H1 (cell line): ENCODE data around the gene ATG5. TPM values are rescaled to one million over a fixed set of nuclear protein-coding genes. Genes with fewer than 3 reads are reported as not detected.

ENCODE experiments used
- CTCF ChIA-PET: fragments of 300-600 bp; sonication (Branson Sonifier 250); formaldehyde crosslinking; loops from one replicate; lab custom pipeline; 2021; ENCODE audit not compliant: partially characterized antibody; lab: Charles Lee
- POLR2A ChIA-PET: fragments of 300-600 bp; sonication (Branson Sonifier 250); formaldehyde crosslinking; loops from one replicate; lab custom pipeline; 2021; ENCODE audit warnings: inconsistent platforms; ENCODE audit not compliant: partially characterized antibody; lab: Charles Lee
- DNase-seq, 2 experiments: peaks; one replicate each; pipeline versions ENCODE4 v3.0.0 to v3.0.0-alpha.2; 2010 to 2022; ENCODE audit warnings: low spot score in 2 of 2, low read depth in 1 of 2, mixed read lengths in 1 of 2
- FAIRE-seq: peaks from 2 replicates; lab custom pipeline; 2011; peaks lifted over from hg19 to GRCh38; lab: Jason Lieb, UNC
- H2AFZ ChIP-seq: 2 replicates; pipeline ENCODE4 v1.8.1; 2012; ENCODE audit warnings: low read length, inconsistent platforms
- H2AK5ac ChIP-seq: 2 replicates; pipeline ENCODE4 v1.6.1; 2013; ENCODE audit warnings: low read depth, low read length
- H2BK120ac ChIP-seq: replicated peaks from 2 replicates; pipeline ENCODE3; 2013; ENCODE audit warnings: low read depth, low read length, inconsistent platforms
- H2BK12ac ChIP-seq: 2 replicates; pipeline ENCODE4 v1.6.1; 2013; ENCODE audit warnings: low read depth, low read length
- H2BK15ac ChIP-seq: 2 replicates; pipeline ENCODE4 v1.6.1; 2013; ENCODE audit warnings: low read length
- H2BK20ac ChIP-seq: 2 replicates; pipeline ENCODE4 v1.6.1; 2013; ENCODE audit warnings: low read length
- H2BK5ac ChIP-seq: 2 replicates; pipeline ENCODE4 v1.6.1; 2013; ENCODE audit warnings: low read depth, low read length
- H3K14ac ChIP-seq: 2 replicates; pipeline ENCODE4 v1.6.1; 2013; ENCODE audit warnings: inconsistent platforms; ENCODE audit not compliant: insufficient read length
- H3K18ac ChIP-seq: 2 replicates; pipeline ENCODE4 v1.6.1; 2013; ENCODE audit warnings: low read length; ENCODE audit errors: extremely low read depth
- H3K23ac ChIP-seq: 2 replicates; pipeline ENCODE4 v1.6.1; 2013; ENCODE audit warnings: inconsistent platforms; ENCODE audit not compliant: insufficient read length
- H3K23me2 ChIP-seq: 2 replicates; pipeline ENCODE4 v1.6.1; 2013; ENCODE audit warnings: low read depth, low read length
- H3K27ac ChIP-seq: 2 replicates; pipeline ENCODE4 v1.6.1; 2011; ENCODE audit warnings: low read depth, low read length, inconsistent platforms
- H3K27me3 ChIP-seq, 4 experiments: replicated peaks in 1 of 4; 1 replicate in 1 of 4; 2 replicates in 3 of 4; pipeline versions ENCODE4 v1.6.1 to v1.8.1; 2011 to 2013; ENCODE audit warnings: low read length in 3 of 4, mild to moderate bottlenecking in 3 of 4, inconsistent platforms in 2 of 4, mixed read lengths in 2 of 4, moderate library complexity in 1 of 4; ENCODE audit not compliant: control insufficient read depth in 3 of 4, insufficient read depth in 3 of 4; ENCODE audit errors: extremely low read depth in 1 of 4
- H3K36me3 ChIP-seq, 4 experiments: 2 replicates each; pipeline versions ENCODE4 v1.6.1 to v1.8.1; 2011 to 2013; ENCODE audit warnings: mild to moderate bottlenecking in 4 of 4, low read length in 3 of 4, moderate library complexity in 2 of 4, control low read depth in 1 of 4, inconsistent platforms in 1 of 4; ENCODE audit not compliant: insufficient read depth in 4 of 4, control insufficient read depth in 2 of 4
- H3K4ac ChIP-seq: replicated peaks from 2 replicates; pipeline ENCODE3; 2013; ENCODE audit warnings: low read length, low read depth, mixed read lengths, inconsistent platforms; ENCODE audit not compliant: insufficient read length
- H3K4me1 ChIP-seq, 4 experiments: replicated peaks in 1 of 4; 1 replicate in 1 of 4; 2 replicates in 3 of 4; pipeline versions ENCODE4 v1.6.1 to v1.8.1; 2011 to 2013; ENCODE audit warnings: low read length in 3 of 4, inconsistent platforms in 2 of 4, mixed read lengths in 1 of 4; ENCODE audit not compliant: insufficient read depth in 4 of 4, control insufficient read depth in 3 of 4
- H3K4me2 ChIP-seq, 2 experiments: 2 replicates each; pipeline versions ENCODE4 v1.6.1 to v1.8.1; 2011 to 2013; ENCODE audit warnings: low read depth in 2 of 2, low read length in 2 of 2, control low read depth in 1 of 2, inconsistent platforms in 1 of 2, mild to moderate bottlenecking in 1 of 2; ENCODE audit not compliant: insufficient read depth in 1 of 2
- H3K4me3 ChIP-seq, 4 experiments: fragments of 200-600, 300-600 bp in 1 of 4; sonication (generic), shearing (Covaris generic), sonication (Bioruptor Twin) in 1 of 4; 2 replicates each; pipeline versions ENCODE4 v1.5.1 to v1.8.1; 2011 to 2016; ENCODE audit warnings: low read length in 4 of 4, low read depth in 3 of 4, control low read depth in 2 of 4, inconsistent platforms in 2 of 4, mild to moderate bottlenecking in 2 of 4, mixed read lengths in 1 of 4, moderate library complexity in 1 of 4; ENCODE audit not compliant: insufficient read depth in 2 of 4; ENCODE audit errors: extremely low read depth in 1 of 4
- H3K56ac ChIP-seq: replicated peaks from 2 replicates; pipeline ENCODE3; 2013; ENCODE audit warnings: low read depth, mild to moderate bottlenecking, mixed read lengths, low read length, inconsistent platforms; ENCODE audit not compliant: insufficient read length
- H3K79me1 ChIP-seq: 2 replicates; pipeline ENCODE4 v1.6.1; 2013; ENCODE audit warnings: low read depth, low read length, control low read depth
- H3K79me2 ChIP-seq, 2 experiments: 2 replicates each; pipeline versions ENCODE4 v1.6.1 to v1.8.1; 2012 to 2013; ENCODE audit warnings: low read length in 2 of 2, mild to moderate bottlenecking in 2 of 2, inconsistent platforms in 1 of 2; ENCODE audit not compliant: insufficient read depth in 2 of 2, control insufficient read depth in 1 of 2
- H3K9ac ChIP-seq, 4 experiments: replicated peaks in 1 of 4; 1 replicate in 1 of 4; 2 replicates in 3 of 4; pipeline versions ENCODE4 v1.6.1 to v1.8.1; 2011 to 2013; ENCODE audit warnings: low read depth in 3 of 4, low read length in 3 of 4, control low read depth in 2 of 4, mild to moderate bottlenecking in 2 of 4, moderate library complexity in 2 of 4, inconsistent platforms in 1 of 4; ENCODE audit errors: extremely low read depth in 1 of 4
- H3K9me3 ChIP-seq, 2 experiments: 2 replicates each; pipeline versions ENCODE4 v1.6.1 to v1.8.1; 2012 to 2013; ENCODE audit warnings: mild to moderate bottlenecking in 2 of 2, moderate library complexity in 2 of 2, control low read depth in 1 of 2, inconsistent platforms in 1 of 2, low read depth in 1 of 2, low read length in 1 of 2, mixed read lengths in 1 of 2; ENCODE audit not compliant: insufficient read depth in 2 of 2
- H4K20me1 ChIP-seq, 2 experiments: replicated peaks in 1 of 2; 2 replicates each; pipeline versions ENCODE3 to v1.8.1; 2011 to 2013; ENCODE audit warnings: inconsistent platforms in 2 of 2, low read length in 2 of 2, mild to moderate bottlenecking in 1 of 2; ENCODE audit not compliant: insufficient read depth in 2 of 2, control insufficient read depth in 1 of 2
- H4K5ac ChIP-seq: 2 replicates; pipeline ENCODE4 v1.6.1; 2013; ENCODE audit warnings: low read length, low read depth, mixed read lengths, inconsistent platforms; ENCODE audit not compliant: insufficient read length
- H4K8ac ChIP-seq: 2 replicates; pipeline ENCODE4 v1.8.0; 2013; ENCODE audit warnings: mild to moderate bottlenecking, moderate library complexity, low read length, inconsistent platforms; ENCODE audit not compliant: insufficient read depth; ENCODE audit errors: extremely low read depth
- H4K91ac ChIP-seq: replicated peaks from 2 replicates; pipeline ENCODE3; 2013; ENCODE audit warnings: low read length, mixed read lengths, inconsistent platforms; ENCODE audit not compliant: insufficient read length
- CBX5 ChIP-seq: fragments of 300-800, 300-1000 bp; sonication (generic); IDR thresholded peaks from 2 replicates; pipeline ENCODE4 v1.7.1; 2016; ENCODE audit warnings: antibody characterized with exemption, low read length, low read depth
- CREB1 ChIP-seq: IDR thresholded peaks from 2 replicates; pipeline ENCODE4 v1.6.1; 2012; ENCODE audit warnings: inconsistent platforms
- JUN ChIP-seq: IDR thresholded peaks from 2 replicates; pipeline ENCODE4 v1.6.1; 2011; ENCODE audit warnings: low read depth, mild to moderate bottlenecking, improper control_type of control experiment, low read length
- MAFK ChIP-seq: IDR thresholded peaks from 2 replicates; pipeline ENCODE4 v1.6.1; 2012; ENCODE audit warnings: low read depth, mild to moderate bottlenecking, improper control_type of control experiment, low read length
- RAD21 ChIP-seq, 2 experiments: IDR thresholded peaks in 1 of 2; conservative IDR thresholded peaks in 1 of 2; 2 replicates each; pipeline ENCODE4 v1.6.1; 2011; ENCODE audit warnings: low read depth in 2 of 2, low read length in 2 of 2, improper control_type of control experiment in 1 of 2, inconsistent platforms in 1 of 2, mild to moderate bottlenecking in 1 of 2, moderate library complexity in 1 of 2
- SAP30 ChIP-seq: fragments of 300-600 bp; sonication (generic); IDR thresholded peaks from 2 replicates; pipeline ENCODE4 v1.7.1; 2012; ENCODE audit warnings: low read length, moderate library complexity, mild to moderate bottlenecking, inconsistent platforms; ENCODE audit not compliant: insufficient read depth, insufficient replicate concordance
- SIN3A ChIP-seq, 2 experiments: IDR thresholded peaks in 1 of 2; conservative IDR thresholded peaks in 1 of 2; 2 replicates each; pipeline ENCODE4 v1.6.1; 2011 to 2012; ENCODE audit warnings: low read length in 2 of 2, improper control_type of control experiment in 1 of 2, low read depth in 1 of 2, mild to moderate bottlenecking in 1 of 2
- SP2 ChIP-seq: IDR thresholded peaks from 2 replicates; pipeline ENCODE4 v1.6.1; 2012; ENCODE audit warnings: mild to moderate bottlenecking, low read length, inconsistent platforms
- WGBS, 2 experiments: shearing (Covaris generic) in 1 of 2; methylation state at CpG; one replicate each; pipeline versions ENCODE4 v1.1.6 to v1.1.7; 2013 to 2015; ENCODE audit warnings: low lambda C conversion rate in 2 of 2, mixed read lengths in 2 of 2, inconsistent platforms in 1 of 2, low coverage in 1 of 2, missing lambda C conversion rate in 1 of 2; ENCODE audit not compliant: insufficient replicate concordance in 2 of 2, insufficient coverage in 1 of 2, insufficient read length in 1 of 2; ENCODE audit errors: extremely low coverage in 1 of 2, missing lambda C conversion rate in 1 of 2; 5-methylcytosine and 5-hydroxymethylcytosine counted together
- polyA plus RNA-seq, 7 experiments: library from polyadenylated mRNA; depleted of rRNA in 3 of 7; stranded (reverse) in 5 of 7; unstranded in 2 of 7; fragments of >200 nt in 5 of 7; fragments of 200-250 nt in 2 of 7; gene quantifications; 1 replicate in 5 of 7; 2 replicates in 1 of 7; 4 replicates in 1 of 7; pipeline versions ENCODE4 v1.2.1 to v1.2.3, GENCODE V29; 2011 to 2013; ENCODE audit warnings: missing spikeins in 2 of 7, mixed read lengths in 2 of 7
- total RNA-seq: library from RNA; stranded (reverse); fragmentation: NEBNext Ultra II Directional; extraction: Animal tissue kit (Norgen Biotek cat#: 25700); gene quantifications from 2 replicates; pipeline ENCODE4 v1.2.1, GENCODE V29; 2021
- TF ChIP-seq, protein P1 (sequence below): IDR thresholded peaks from 2 replicates; pipeline ENCODE4 v1.6.1; 2012; ENCODE audit warnings: low read length, inconsistent platforms

ATG5 gene
- total and polyA plus RNA-seq, 2 of the 8 experiments (the other 6 are each of a cell fraction or from before 2014, with no cell fraction given), result 18.2 to 39.0 TPM

DNA sequence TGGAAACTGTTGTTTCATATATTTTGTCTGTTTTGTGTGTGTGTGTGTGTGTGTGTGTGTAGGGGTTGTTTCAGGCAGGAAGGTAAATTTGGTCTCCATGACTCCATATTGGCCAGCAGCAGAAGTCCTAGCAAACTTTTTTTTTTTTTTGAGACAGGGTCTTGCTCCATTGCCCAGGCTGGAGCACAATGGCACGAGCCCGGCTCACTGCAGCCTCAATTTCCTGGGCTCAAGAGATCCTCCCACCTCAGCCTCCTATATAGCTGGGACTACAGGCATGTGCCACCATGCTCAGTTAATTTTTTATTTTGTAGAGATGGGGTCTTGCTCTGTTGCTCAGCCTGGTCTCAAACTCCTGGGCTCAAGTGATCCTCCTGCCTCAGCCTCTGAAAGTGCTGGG, 163.7 kb downstream of the ATG5 start:
- ChIA-PET POLR2A (interaction anchor here (0.7 kb wide), 1 partner anchor 293 kb away, joined by 3 read pairs; no protein-coding TSS in a partner anchor), CTCF (interaction anchor here (0.6 kb wide), 2 partner anchors 17 to 170 kb away, joined by 3 read pairs; no protein-coding TSS in a partner anchor)
- Histone ChIP-seq H3K79me2 (no peaks in the 10 kb centered on the region), H4K5ac (no peak overlapping the region), H3K36me3 (no peaks in the 10 kb centered on the region), H2BK15ac (no peak overlapping the region), H2BK20ac (no peak overlapping the region), H3K4me1 (peaks cover 10 to 15% (median 11%) of the 10 kb centered on the region in 4 experiments; a peak in 6 of 7 replicates), H3K27me3 (no peaks in the 10 kb centered on the region; a peak in 1 of 7 replicates), H3K9ac (no peak overlapping the region), H2BK5ac (no peak overlapping the region), H2BK12ac (no peak overlapping the region), H2BK120ac (no peak overlapping the region), H3K4ac (no peak overlapping the region), H4K8ac (no peak overlapping the region), H3K4me3 (no peak overlapping the region), H3K9me3 (no peaks in the 10 kb centered on the region), H3K14ac (no peak overlapping the region), H3K79me1 (no peaks in the 10 kb centered on the region), H2AFZ (no peak overlapping the region), H3K23me2 (no peaks in the 10 kb centered on the region), H3K18ac (no peak overlapping the region), H2AK5ac (no peak overlapping the region), H3K4me2 (no peak overlapping the region), H3K27ac (no peak overlapping the region), H4K20me1 (no peaks in the 10 kb centered on the region), H3K23ac (no peak overlapping the region), H3K56ac (no peak overlapping the region), H4K91ac (no peak overlapping the region)
- 97% methylated on average over 2 of the region's 2 CpGs; no CpG with 5 or more reads in 1 of the 2 experiments for WGBS, 2 experiments
- DNase-seq, result no peak
- TF ChIP-seq SAP30 (no peak), CBX5 (no peak), CREB1 (no peak), RAD21 (IDR thresholded peaks at IDR 0.05 in 1 of 2, conservative IDR thresholded peaks at IDR 0.05 in 1 of 2; ENCODE audit: low read depth in 2 of 2, low read length in 2 of 2) (no peak), MAFK (no peak), SP2 (no peak), JUN (no peak), SIN3A (conservative IDR thresholded peaks at IDR 0.05 in 1 of 2, IDR thresholded peaks at IDR 0.05 in 1 of 2; ENCODE audit: low read depth in 1 of 2, low read length in 2 of 2) (no peak)
- TF ChIP-seq, protein P1, sequence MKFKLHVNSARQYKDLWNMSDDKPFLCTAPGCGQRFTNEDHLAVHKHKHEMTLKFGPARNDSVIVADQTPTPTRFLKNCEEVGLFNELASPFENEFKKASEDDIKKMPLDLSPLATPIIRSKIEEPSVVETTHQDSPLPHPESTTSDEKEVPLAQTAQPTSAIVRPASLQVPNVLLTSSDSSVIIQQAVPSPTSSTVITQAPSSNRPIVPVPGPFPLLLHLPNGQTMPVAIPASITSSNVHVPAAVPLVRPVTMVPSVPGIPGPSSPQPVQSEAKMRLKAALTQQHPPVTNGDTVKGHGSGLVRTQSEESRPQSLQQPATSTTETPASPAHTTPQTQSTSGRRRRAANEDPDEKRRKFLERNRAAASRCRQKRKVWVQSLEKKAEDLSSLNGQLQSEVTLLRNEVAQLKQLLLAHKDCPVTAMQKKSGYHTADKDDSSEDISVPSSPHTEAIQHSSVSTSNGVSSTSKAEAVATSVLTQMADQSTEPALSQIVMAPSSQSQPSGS, result no peak
- FAIRE-seq, result no peak
